Neural cell (in vitro differentiated cells): ENCODE results near the gene COX14.

Source experiments
- EP300 ChIP-seq: fragments of 450-650 bp; conservative IDR thresholded peaks from 2 replicates; pipeline ENCODE4 v1.6.1; 2014; ENCODE audit warnings: antibody characterized with exemption, mild to moderate bottlenecking, moderate library complexity; ENCODE audit not compliant: poor library complexity, severe bottlenecking
- EZH2 ChIP-seq: fragments of 200-600, 300-800 bp; shearing (Covaris generic), sonication (generic); IDR thresholded peaks from 2 replicates; pipeline ENCODE4 v1.6.1; 2014; ENCODE audit warnings: antibody characterized with exemption, low read length, borderline replicate concordance, mild to moderate bottlenecking; ENCODE audit not compliant: insufficient read depth, poor library complexity, severe bottlenecking
- RAD21 ChIP-seq: fragments of 450-650 bp; conservative IDR thresholded peaks from 2 replicates; pipeline ENCODE4 v1.6.1; 2014; ENCODE audit warnings: antibody characterized with exemption, mild to moderate bottlenecking, moderate library complexity
- SMC3 ChIP-seq: fragments of 450-650 bp; conservative IDR thresholded peaks from 2 replicates; pipeline ENCODE4 v1.6.1; 2014; ENCODE audit warnings: antibody characterized with exemption, mild to moderate bottlenecking, moderate library complexity; ENCODE audit not compliant: poor library complexity
- TAF1 ChIP-seq: IDR thresholded peaks from 2 replicates; pipeline ENCODE4 v1.6.1; 2012; ENCODE audit warnings: low read depth
- TF ChIP-seq, protein P1 (sequence below): fragments of 450-650 bp; IDR thresholded peaks from 2 replicates; pipeline ENCODE4 v1.5.1; 2014; ENCODE audit warnings: antibody characterized with exemption, mild to moderate bottlenecking, moderate library complexity; ENCODE audit not compliant: poor library complexity, severe bottlenecking
- TF ChIP-seq, protein P2 (sequence below): IDR thresholded peaks from 2 replicates; pipeline ENCODE4 v1.6.1; 2012; ENCODE audit warnings: borderline replicate concordance

DNA sequence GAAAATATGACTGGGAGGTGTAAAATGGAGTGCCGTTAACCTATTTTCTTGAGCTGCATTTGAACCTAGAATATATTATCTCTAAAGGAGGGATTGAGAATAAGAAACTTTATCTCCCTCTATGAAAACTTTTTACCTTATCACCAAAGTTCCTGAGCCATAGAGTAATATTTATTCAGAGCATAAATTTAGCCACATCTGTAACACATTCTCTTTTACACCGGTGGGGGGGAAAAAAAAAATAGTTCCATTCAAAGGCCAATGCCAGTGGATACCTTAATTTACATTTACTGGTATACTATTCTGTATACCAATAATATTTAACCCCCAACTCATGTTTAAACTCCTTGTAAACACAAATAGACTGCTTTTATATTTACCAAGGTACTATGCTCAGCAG, 33.4 kb downstream of the COX14 start:
- TF ChIP-seq, protein P1, sequence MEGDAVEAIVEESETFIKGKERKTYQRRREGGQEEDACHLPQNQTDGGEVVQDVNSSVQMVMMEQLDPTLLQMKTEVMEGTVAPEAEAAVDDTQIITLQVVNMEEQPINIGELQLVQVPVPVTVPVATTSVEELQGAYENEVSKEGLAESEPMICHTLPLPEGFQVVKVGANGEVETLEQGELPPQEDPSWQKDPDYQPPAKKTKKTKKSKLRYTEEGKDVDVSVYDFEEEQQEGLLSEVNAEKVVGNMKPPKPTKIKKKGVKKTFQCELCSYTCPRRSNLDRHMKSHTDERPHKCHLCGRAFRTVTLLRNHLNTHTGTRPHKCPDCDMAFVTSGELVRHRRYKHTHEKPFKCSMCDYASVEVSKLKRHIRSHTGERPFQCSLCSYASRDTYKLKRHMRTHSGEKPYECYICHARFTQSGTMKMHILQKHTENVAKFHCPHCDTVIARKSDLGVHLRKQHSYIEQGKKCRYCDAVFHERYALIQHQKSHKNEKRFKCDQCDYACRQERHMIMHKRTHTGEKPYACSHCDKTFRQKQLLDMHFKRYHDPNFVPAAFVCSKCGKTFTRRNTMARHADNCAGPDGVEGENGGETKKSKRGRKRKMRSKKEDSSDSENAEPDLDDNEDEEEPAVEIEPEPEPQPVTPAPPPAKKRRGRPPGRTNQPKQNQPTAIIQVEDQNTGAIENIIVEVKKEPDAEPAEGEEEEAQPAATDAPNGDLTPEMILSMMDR = no peak
- TF ChIP-seq EZH2 (no peak), EP300 (no peak), TAF1 (no peak), RAD21 (no peak), SMC3 (no peak)
- TF ChIP-seq, protein P2, sequence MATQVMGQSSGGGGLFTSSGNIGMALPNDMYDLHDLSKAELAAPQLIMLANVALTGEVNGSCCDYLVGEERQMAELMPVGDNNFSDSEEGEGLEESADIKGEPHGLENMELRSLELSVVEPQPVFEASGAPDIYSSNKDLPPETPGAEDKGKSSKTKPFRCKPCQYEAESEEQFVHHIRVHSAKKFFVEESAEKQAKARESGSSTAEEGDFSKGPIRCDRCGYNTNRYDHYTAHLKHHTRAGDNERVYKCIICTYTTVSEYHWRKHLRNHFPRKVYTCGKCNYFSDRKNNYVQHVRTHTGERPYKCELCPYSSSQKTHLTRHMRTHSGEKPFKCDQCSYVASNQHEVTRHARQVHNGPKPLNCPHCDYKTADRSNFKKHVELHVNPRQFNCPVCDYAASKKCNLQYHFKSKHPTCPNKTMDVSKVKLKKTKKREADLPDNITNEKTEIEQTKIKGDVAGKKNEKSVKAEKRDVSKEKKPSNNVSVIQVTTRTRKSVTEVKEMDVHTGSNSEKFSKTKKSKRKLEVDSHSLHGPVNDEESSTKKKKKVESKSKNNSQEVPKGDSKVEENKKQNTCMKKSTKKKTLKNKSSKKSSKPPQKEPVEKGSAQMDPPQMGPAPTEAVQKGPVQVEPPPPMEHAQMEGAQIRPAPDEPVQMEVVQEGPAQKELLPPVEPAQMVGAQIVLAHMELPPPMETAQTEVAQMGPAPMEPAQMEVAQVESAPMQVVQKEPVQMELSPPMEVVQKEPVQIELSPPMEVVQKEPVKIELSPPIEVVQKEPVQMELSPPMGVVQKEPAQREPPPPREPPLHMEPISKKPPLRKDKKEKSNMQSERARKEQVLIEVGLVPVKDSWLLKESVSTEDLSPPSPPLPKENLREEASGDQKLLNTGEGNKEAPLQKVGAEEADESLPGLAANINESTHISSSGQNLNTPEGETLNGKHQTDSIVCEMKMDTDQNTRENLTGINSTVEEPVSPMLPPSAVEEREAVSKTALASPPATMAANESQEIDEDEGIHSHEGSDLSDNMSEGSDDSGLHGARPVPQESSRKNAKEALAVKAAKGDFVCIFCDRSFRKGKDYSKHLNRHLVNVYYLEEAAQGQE = no peak
